Hepatocyte (in vitro differentiated cells): ENCODE results near the gene TBC1D12. TPM values are rescaled to one million over a fixed set of nuclear protein-coding genes. Genes with fewer than 3 reads are reported as not detected.
"Not testable (repeated sequence)": the region's sequence is repeated elsewhere in the genome, so short reads cannot be mapped to it uniquely, and the experiment has no call there.

ENCODE experiments used
- DNase-seq: peaks from one replicate; pipeline ENCODE4 v3.0.0-alpha.2; 2016; ENCODE audit warnings: low spot score
- H2AFZ ChIP-seq: fragments of 200-600 bp; sonication (generic); 2 replicates; pipeline ENCODE4 v1.6.0; 2016; ENCODE audit warnings: antibody characterized with exemption, mild to moderate bottlenecking
- H3K27ac ChIP-seq: fragments of 200-600 bp; sonication (generic); 2 replicates; pipeline ENCODE4 v1.5.1; 2016; ENCODE audit warnings: mild to moderate bottlenecking
- H3K27me3 ChIP-seq: fragments of 200-600 bp; sonication (generic); 2 replicates; pipeline ENCODE4 v1.6.1; 2016
- H3K36me3 ChIP-seq: fragments of 200-600 bp; sonication (generic); replicated peaks from 2 replicates; pipeline ENCODE4 v1.5.1; 2016; ENCODE audit warnings: low read depth; ENCODE audit not compliant: insufficient read depth
- H3K4me1 ChIP-seq: fragments of 200-600 bp; sonication (generic); 2 replicates; pipeline ENCODE4 v1.5.1; 2016; ENCODE audit warnings: mild to moderate bottlenecking, moderate library complexity; ENCODE audit not compliant: insufficient read depth
- H3K4me2 ChIP-seq: fragments of 200-600 bp; sonication (generic); 2 replicates; pipeline ENCODE4 v1.6.0; 2016
- H3K4me3 ChIP-seq: fragments of 200-600 bp; sonication (generic); 2 replicates; pipeline ENCODE4 v1.5.1; 2016; ENCODE audit warnings: mild to moderate bottlenecking
- H3K79me2 ChIP-seq: fragments of 200-600 bp; sonication (generic); 2 replicates; pipeline ENCODE4 v1.6.0; 2017; ENCODE audit warnings: mild to moderate bottlenecking
- H3K9me2 ChIP-seq: fragments of 200-600 bp; sonication (generic); replicated peaks from 2 replicates; pipeline ENCODE4 v1.6.0; 2017; ENCODE audit warnings: mild to moderate bottlenecking; ENCODE audit not compliant: insufficient read depth
- H3K9me3 ChIP-seq: fragments of 200-600 bp; sonication (generic); 2 replicates; pipeline ENCODE4 v1.5.1; 2016; ENCODE audit warnings: low read depth, mild to moderate bottlenecking
- H4K20me1 ChIP-seq: fragments of 200-600 bp; sonication (generic); 2 replicates; pipeline ENCODE4 v1.6.0; 2016; ENCODE audit warnings: mild to moderate bottlenecking; ENCODE audit not compliant: insufficient read depth, poor library complexity, severe bottlenecking
- CTCF ChIP-seq: fragments of 200-600 bp; sonication (generic); IDR thresholded peaks from 2 replicates; pipeline ENCODE4 v1.5.1; 2016; ENCODE audit warnings: antibody characterized with exemption, mild to moderate bottlenecking; ENCODE audit not compliant: poor library complexity
- EZH2 ChIP-seq: fragments of 200-600 bp; sonication (generic); IDR thresholded peaks from 2 replicates; pipeline ENCODE4 v1.6.1; 2016; ENCODE audit warnings: antibody characterized with exemption, mild to moderate bottlenecking, borderline replicate concordance
- EZH2phosphoT487 ChIP-seq: fragments of 200-600 bp; sonication (generic); IDR thresholded peaks from one replicate; pipeline ENCODE4 v1.6.1; 2018; ENCODE audit warnings: antibody characterized with exemption, mild to moderate bottlenecking, low read depth, moderate library complexity; ENCODE audit not compliant: unreplicated experiment, severe bottlenecking
- WGBS: methylation state at CpG from one replicate; pipeline ENCODE4 v1.1.6; 2016; ENCODE audit warnings: low lambda C conversion rate; ENCODE audit errors: missing lambda C conversion rate; 5-methylcytosine and 5-hydroxymethylcytosine counted together
- polyA plus RNA-seq: library from polyadenylated mRNA; unstranded; fragments of >200 nt; fragmentation: Nextera tagmentation; extraction: Ambion mirVana; gene quantifications from 2 replicates; pipeline ENCODE4 v1.2.1, GENCODE V29; 2016
- total RNA-seq: library from RNA; depleted of rRNA; stranded (reverse); fragments of >200 nt; gene quantifications from 2 replicates; pipeline ENCODE4 v1.2.3, GENCODE V29; 2014

The TBC1D12 gene
- total and polyA plus RNA-seq, 2 experiments from 2014 or later = 9.2 to 15.6 TPM

- TF ChIP-seq CTCF = no peak
- TF ChIP-seq EZH2phosphoT487 = no peak
- H3K9me2 ChIP-seq = no peaks in the 10 kb centered on the region
- no peak overlapping the region for H3K4me2 ChIP-seq
- H4K20me1 ChIP-seq = no peaks in the 10 kb centered on the region
- no peak overlapping the region for H3K4me3 ChIP-seq
- H3K4me1 ChIP-seq = no peaks in the 10 kb centered on the region
- no peak overlapping the region for H2AFZ ChIP-seq
- no peak overlapping the region for H3K27ac ChIP-seq
- 91% methylated on average over 5 of the region's 5 CpGs for WGBS
- no peaks in the 10 kb centered on the region for H3K36me3 ChIP-seq
- no peaks in the 10 kb centered on the region for H3K9me3 ChIP-seq
- H3K79me2 ChIP-seq = no peaks in the 10 kb centered on the region
- no peak for DNase-seq
- no peaks in the 10 kb centered on the region for H3K27me3 ChIP-seq
Observed at GRCh38 chr10:94521276-94522250, 119.2 kb downstream of the TBC1D12 start.

- H3K4me2 ChIP-seq = no peak overlapping the region
- H3K27ac ChIP-seq = no peak overlapping the region
- DNase-seq = no peak
- no peaks in the 10 kb centered on the region for H3K36me3 ChIP-seq
- H2AFZ ChIP-seq = no peak overlapping the region
- no peaks in the 10 kb centered on the region for H3K27me3 ChIP-seq
- WGBS = 86% methylated on average over 7 of the region's 7 CpGs
- no peaks in the 10 kb centered on the region for H3K9me3 ChIP-seq
- H3K79me2 ChIP-seq = no peaks in the 10 kb centered on the region
- H3K4me1 ChIP-seq = no peaks in the 10 kb centered on the region
- no peaks in the 10 kb centered on the region for H4K20me1 ChIP-seq
- no peaks in the 10 kb centered on the region for H3K9me2 ChIP-seq
- no peak overlapping the region for H3K4me3 ChIP-seq
- no peak for TF ChIP-seq EZH2phosphoT487
- TF ChIP-seq EZH2 = no peak
- TF ChIP-seq CTCF = no peak
Observed at GRCh38 chr10:94524146-94524545, 121.8 kb downstream of the TBC1D12 start.

GRCh38 chr10:94524711-94525110 lies 122.4 kb downstream of the TBC1D12 start:
- H3K27ac ChIP-seq = no peak overlapping the region
- H3K4me1 ChIP-seq = no peaks in the 10 kb centered on the region
- no peak overlapping the region for H3K4me2 ChIP-seq
- H3K36me3 ChIP-seq = no peaks in the 10 kb centered on the region
- no peak overlapping the region for H3K4me3 ChIP-seq
- no peaks in the 10 kb centered on the region for H3K9me3 ChIP-seq
- no peaks in the 10 kb centered on the region for H3K27me3 ChIP-seq
- no peak for TF ChIP-seq EZH2
- no peak for TF ChIP-seq EZH2phosphoT487
- TF ChIP-seq CTCF = no peak
- H2AFZ ChIP-seq = no peak overlapping the region
- DNase-seq = no peak
- no peaks in the 10 kb centered on the region for H3K79me2 ChIP-seq
- no peaks in the 10 kb centered on the region for H3K9me2 ChIP-seq
- 98% methylated on average over 5 of the region's 5 CpGs for WGBS
- no peaks in the 10 kb centered on the region for H4K20me1 ChIP-seq

GRCh38 chr10:94531550-94531949 lies 129.2 kb downstream of the TBC1D12 start:
- not testable (repeated sequence) for H3K4me3 ChIP-seq, H2AFZ ChIP-seq, H3K27me3 ChIP-seq, H3K4me1 ChIP-seq, H3K27ac ChIP-seq, DNase-seq, H3K9me2 ChIP-seq, H3K9me3 ChIP-seq, H3K36me3 ChIP-seq, H3K4me2 ChIP-seq, H3K79me2 ChIP-seq, H4K20me1 ChIP-seq
